Measurements from ENCODE around the gene CIDEB.
A peak's percentile ranks its signal among the peaks of the same experiment; 100 is the strongest.

Gene CIDEB

DNA sequence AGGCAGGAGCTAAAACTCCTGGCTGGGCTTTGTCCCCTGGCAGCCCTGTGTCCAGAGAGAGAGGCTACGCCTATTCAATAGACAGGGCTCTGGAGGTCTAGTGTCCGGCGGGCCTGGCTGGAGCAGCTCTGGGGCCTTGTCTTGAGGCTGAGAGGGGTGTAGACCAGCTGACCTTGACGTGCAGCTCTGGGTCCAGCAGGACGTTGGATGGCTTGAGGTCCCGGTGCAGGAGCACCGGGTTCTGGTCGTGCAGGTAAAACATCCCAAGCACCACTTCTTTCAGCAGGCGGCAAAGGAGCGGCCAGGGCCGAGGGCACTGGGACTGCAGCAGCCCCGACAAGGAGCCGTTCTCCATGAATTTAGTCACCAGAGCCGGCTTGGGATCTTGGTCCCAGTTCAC lies 31.1 kb upstream of the CIDEB start:
- H3K4me3 ChIP-seq (ENCODE audit: low read depth, low read length), result no peak overlapping the region
- TF ChIP-seq, protein P1, sequence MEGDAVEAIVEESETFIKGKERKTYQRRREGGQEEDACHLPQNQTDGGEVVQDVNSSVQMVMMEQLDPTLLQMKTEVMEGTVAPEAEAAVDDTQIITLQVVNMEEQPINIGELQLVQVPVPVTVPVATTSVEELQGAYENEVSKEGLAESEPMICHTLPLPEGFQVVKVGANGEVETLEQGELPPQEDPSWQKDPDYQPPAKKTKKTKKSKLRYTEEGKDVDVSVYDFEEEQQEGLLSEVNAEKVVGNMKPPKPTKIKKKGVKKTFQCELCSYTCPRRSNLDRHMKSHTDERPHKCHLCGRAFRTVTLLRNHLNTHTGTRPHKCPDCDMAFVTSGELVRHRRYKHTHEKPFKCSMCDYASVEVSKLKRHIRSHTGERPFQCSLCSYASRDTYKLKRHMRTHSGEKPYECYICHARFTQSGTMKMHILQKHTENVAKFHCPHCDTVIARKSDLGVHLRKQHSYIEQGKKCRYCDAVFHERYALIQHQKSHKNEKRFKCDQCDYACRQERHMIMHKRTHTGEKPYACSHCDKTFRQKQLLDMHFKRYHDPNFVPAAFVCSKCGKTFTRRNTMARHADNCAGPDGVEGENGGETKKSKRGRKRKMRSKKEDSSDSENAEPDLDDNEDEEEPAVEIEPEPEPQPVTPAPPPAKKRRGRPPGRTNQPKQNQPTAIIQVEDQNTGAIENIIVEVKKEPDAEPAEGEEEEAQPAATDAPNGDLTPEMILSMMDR (IDR thresholded peaks at IDR 0.05; ENCODE audit: borderline replicate concordance, insufficient read depth, low read depth, low read length), result no peak

DNA sequence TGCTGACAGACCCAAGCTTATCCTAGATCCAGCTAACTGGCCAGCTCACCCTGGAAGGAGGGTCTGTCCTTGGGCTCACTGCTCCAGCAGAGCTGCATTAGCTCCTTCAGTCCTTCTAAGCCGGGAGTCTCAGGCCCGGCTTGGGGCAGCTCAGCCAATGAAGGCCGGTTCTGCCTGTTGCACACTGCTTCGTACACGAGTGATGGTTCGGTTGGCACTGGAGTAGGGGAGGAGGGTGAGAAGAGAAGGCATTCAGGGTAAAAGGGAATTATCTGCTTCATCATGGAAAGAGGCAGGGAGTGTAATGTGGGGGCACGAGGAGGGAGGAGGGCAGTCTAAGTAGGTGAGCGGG lies 30.0 kb upstream of the CIDEB start:
- TF ChIP-seq, protein P1 (IDR thresholded peaks at IDR 0.05; ENCODE audit: borderline replicate concordance, insufficient read depth, low read depth, low read length), result no peak
- H3K4me3 ChIP-seq (ENCODE audit: low read depth, low read length), result no peak overlapping the region

DNA sequence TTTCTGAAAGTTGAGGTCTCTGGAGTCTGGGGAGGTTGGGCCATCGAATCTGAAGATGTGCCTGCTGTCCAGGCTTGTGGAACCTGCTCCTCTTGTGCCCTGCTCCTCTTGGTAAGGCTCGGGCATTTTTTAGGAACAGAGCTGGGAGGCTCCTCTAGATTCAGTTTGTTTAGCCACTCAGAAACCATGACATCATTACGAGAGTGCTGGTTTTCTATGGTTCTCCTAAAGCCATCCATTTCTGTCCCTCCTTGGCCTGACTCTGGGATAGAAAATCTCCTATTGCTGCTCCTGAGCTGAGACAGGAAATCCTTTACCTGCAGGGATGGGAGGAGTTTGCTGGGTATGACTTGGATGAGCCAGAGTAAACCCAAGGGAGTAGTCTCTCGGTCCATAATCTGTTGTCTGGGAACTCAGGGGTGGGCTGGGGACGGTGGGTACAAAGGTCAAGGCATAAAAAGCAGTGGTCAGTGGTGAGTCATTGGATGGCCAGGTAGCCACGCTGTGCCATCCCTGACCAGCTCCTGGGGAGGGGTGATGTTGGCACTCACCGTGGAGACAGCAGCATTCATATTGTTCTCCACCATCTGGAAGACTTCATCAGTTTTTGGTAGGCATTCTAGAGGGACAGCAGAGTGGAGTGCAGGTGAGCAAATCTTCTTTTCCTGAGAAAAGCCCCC lies 29.5 kb upstream of the CIDEB start:
- no peak overlapping the region for H3K4me3 ChIP-seq (ENCODE audit: low read depth, low read length)
- TF ChIP-seq, protein P1 (IDR thresholded peaks at IDR 0.05; ENCODE audit: borderline replicate concordance, insufficient read depth, low read depth, low read length), result no peak

DNA sequence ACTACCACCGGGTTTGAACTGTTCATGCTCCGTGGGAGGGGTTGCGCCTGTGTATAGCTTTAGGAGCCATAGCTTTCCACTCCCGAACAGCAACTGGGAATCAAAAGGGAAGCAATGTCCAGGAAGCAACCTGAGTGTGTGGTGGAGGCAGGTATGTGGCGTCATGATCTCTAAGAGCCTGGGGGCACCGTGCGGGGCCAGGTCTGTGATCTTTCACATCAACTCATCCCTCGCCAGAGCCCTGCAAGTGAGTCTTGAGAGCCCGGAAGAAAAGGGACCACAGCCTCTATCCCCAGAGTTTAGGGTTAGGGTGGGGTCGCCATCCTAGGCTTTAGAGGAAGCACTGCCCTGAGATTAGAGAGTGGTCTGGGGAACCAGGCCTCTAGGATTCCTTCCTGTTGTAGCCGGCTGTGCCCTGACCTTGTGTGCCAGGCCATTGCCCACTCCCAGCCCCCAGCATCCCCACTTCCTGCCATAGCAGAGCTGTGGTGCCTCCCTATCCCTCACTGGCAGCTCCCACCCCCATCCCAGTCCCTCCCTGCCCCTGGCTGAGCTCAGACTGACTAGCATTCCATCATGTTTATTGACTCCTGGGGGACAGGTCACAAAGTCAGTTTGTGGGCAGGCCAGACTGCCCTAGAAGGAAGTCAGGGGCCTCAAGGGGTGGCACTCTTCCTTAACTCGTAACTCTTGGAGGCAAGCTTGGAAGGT lies 27.8 kb upstream of the CIDEB start:
- TF ChIP-seq, protein P1 (IDR thresholded peaks at IDR 0.05; ENCODE audit: borderline replicate concordance, insufficient read depth, low read depth, low read length), result no peak
- no peak overlapping the region for H3K4me3 ChIP-seq (ENCODE audit: low read depth, low read length)

DNA sequence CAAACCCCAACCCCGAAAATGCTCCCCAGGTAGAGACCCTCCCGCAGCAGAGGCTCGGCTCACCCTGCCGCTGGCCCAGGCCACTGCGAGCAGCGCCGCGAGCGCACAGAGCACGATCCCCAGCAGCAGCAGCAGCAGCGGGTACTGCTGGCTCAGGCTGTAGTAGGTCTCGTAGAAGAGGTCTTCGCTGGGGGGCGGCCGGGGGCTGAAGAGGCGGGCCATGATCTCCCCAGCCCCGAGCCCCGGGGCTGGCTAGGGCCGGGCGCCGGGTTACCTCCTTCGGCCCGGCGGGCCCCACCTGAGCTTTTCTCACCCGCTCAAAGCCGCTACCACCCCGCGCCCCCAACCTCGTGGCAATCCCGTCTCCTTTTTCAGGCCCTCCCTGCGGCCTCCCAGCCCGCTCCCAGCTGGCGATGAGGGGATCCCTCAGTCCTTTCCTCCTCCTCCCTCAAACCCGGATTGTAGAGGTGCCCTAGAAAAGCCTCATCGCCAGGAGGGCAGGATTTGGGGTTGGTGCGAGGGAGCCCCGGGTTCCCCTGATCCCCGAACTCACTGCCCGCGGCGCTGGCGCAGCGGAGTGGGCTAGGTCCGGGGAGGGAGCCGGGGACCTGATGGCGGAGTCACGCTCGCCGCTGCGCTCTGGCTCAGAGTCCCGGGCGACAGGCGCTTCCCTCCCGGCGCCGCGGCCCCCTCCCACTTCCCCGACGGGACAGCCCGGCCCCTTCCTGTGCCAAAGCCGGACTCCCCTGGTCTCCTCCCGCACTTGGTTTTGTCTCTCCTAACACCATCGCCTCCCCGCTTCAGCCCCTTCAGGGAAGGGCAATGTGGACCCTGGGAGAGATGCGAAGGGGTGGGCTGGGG lies 26.9 kb upstream of the CIDEB start, which contains the start of gene ADCY4:
Gene ADCY4 (minus strand): TSS at position 641 of the 861 bp plus-strand sequence. CDS start 419 bp downstream, at position 222.
- TF ChIP-seq, protein P1 (IDR thresholded peaks at IDR 0.05; ENCODE audit: borderline replicate concordance, insufficient read depth, low read depth, low read length), result no peak
- no peak within 1 kb of the TSS for H3K4me3 ChIP-seq (ENCODE audit: low read depth, low read length)

DNA sequence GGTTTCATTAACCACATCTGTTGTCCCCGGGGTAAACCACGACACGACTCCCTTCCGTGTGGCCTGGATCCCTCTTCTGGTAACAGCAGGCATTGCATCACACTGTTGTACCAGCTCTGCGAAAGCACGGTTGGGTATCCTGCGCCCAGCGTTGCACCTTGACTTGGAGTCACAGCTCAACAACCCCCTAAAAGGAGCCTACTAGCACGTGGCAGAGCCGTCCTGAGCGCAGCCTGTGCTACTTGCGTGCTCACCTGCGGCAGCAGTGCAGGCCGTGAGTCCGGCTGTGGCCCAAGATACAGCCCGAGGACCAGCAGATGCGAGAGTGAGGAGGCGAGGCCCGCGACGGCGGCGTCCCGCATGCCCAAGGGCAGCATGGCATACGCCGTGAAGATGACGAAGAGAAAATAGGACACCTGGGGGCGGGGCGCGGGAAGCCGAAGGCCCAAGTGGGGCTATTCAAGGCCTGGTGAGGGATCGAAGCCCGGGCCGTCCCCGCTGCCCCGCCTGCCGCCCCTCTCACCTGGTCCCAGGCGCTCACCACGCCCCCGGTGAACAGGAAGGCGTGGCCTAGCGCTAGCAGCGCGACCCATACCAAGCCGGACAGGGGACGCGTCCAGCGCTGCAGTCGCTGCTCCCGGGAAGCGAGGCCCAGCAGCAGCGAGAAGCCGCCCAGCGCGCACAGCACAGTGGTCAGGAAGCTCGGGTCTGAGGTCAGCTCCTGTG lies 24.7 kb upstream of the CIDEB start:
- TF ChIP-seq, protein P1 (IDR thresholded peaks at IDR 0.05; ENCODE audit: borderline replicate concordance, insufficient read depth, low read depth, low read length), result peak; percentile 82
- H3K4me3 ChIP-seq (ENCODE audit: low read depth, low read length), result no peak overlapping the region

All from GM12875 (cell line).